ENCODE results near the gene MRPS21. TPM values are rescaled to one million over a fixed set of nuclear protein-coding genes. Genes with fewer than 3 reads are reported as not detected.

Gene MRPS21
- total RNA-seq, 2 donors from 2014 or later, result 17.9 to 23.4 TPM

DNA sequence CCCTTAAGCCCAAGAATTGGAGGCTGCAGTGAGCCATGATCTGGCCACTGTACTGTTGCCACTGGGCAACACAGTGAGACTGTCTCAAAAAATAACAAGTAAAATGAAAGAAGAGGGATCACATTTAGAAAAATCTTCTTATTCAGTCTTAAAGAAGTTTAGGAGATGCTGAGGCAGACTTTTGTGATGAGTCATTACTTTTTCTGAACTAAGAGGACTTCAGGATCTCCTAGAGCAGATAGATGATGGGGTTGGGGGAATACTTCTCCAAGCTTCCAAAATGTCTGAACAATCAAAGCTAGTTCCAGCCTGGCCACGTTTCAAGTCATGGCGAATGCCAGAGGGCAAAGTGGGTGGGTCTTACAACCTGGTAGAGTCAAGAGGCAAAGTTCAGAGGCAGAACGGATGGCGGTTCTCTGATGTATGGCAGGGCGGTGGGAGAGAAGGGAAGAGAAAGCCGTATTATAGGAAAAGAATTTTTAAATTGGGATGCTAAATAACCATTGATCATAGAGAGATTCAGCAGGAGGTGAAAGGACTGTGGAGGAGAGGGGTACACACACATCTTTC, 13.4 kb upstream of the MRPS21 start:
- TF ChIP-seq, protein P1, sequence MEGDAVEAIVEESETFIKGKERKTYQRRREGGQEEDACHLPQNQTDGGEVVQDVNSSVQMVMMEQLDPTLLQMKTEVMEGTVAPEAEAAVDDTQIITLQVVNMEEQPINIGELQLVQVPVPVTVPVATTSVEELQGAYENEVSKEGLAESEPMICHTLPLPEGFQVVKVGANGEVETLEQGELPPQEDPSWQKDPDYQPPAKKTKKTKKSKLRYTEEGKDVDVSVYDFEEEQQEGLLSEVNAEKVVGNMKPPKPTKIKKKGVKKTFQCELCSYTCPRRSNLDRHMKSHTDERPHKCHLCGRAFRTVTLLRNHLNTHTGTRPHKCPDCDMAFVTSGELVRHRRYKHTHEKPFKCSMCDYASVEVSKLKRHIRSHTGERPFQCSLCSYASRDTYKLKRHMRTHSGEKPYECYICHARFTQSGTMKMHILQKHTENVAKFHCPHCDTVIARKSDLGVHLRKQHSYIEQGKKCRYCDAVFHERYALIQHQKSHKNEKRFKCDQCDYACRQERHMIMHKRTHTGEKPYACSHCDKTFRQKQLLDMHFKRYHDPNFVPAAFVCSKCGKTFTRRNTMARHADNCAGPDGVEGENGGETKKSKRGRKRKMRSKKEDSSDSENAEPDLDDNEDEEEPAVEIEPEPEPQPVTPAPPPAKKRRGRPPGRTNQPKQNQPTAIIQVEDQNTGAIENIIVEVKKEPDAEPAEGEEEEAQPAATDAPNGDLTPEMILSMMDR (IDR thresholded peaks at IDR 0.05), result no peak
- TF ChIP-seq POLR2A (IDR thresholded peaks at IDR 0.05), result no peak
- intact Hi-C loops (cut with DNase I), result no loop called here
- WGBS, 2 donors, result 49 to 53% methylated on average over 6 of the region's 6 CpGs
- peaks cover 31% of the 10 kb centered on the region for H3K4me1 ChIP-seq
- DNase-seq (peak in 1 of 4 donors; percentile 23), ATAC-seq (no peak)
- no peak overlapping the region for H3K27ac ChIP-seq
- H3K27me3 ChIP-seq, result no peaks in the 10 kb centered on the region
- no peaks in the 10 kb centered on the region for H3K36me3 ChIP-seq (replicated peaks in 1 of 2; ENCODE audit: insufficient read depth in 1 of 2, low read depth in 2 of 2)
- H3K4me3 ChIP-seq, result no peak overlapping the region
- H3K9me3 ChIP-seq, result no peaks in the 10 kb centered on the region

DNA sequence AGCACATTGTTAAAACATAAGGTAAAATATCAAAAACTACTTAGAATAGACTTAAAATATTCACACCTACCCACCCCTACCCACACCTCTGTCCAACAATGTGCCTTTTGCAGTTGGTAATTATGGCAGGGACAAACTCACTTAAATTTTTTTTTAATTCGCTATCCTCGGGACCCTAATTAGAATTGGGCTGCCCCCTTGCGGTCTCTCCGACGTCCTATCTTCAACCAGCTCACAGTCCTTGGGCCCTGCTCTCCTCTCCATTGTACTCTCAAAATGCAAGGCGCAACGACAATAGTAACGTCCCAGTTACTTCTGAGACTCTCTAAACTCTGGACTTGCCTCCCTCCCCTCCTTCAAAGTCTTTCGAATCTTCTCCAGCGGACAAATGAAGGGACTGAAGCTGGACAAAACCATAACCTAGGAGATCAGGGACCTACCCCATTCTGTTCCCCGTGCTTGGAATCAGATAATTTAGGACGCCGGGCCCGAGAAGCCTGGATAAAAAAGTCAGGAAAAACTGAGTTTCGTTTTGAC, 12.4 kb upstream of the MRPS21 start:
- DNase-seq (peak; percentile 77 to 87 (median 80)), ATAC-seq (peak; percentile 54)
- Histone ChIP-seq H3K9me3 (no peaks in the 10 kb centered on the region), H3K27me3 (no peaks in the 10 kb centered on the region), H3K4me1 (peaks cover 31% of the 10 kb centered on the region), H3K27ac (peak overlapping the region; percentile 86 to 91 (median 88)), H3K4me3 (peak overlapping the region in 1 of 2 donors; percentile 8), H3K36me3 (replicated peaks in 1 of 2; ENCODE audit: insufficient read depth in 1 of 2, low read depth in 2 of 2) (no peaks in the 10 kb centered on the region)
- TF ChIP-seq, protein P1 (IDR thresholded peaks at IDR 0.05), result peak; percentile 55 to 86 (median 70)
- TF ChIP-seq POLR2A (IDR thresholded peaks at IDR 0.05), result no peak
- intact Hi-C loops (cut with DNase I), result no loop called here
- 0 to 2% methylated on average over 15 of the region's 15 CpGs for WGBS, 2 donors

DNA sequence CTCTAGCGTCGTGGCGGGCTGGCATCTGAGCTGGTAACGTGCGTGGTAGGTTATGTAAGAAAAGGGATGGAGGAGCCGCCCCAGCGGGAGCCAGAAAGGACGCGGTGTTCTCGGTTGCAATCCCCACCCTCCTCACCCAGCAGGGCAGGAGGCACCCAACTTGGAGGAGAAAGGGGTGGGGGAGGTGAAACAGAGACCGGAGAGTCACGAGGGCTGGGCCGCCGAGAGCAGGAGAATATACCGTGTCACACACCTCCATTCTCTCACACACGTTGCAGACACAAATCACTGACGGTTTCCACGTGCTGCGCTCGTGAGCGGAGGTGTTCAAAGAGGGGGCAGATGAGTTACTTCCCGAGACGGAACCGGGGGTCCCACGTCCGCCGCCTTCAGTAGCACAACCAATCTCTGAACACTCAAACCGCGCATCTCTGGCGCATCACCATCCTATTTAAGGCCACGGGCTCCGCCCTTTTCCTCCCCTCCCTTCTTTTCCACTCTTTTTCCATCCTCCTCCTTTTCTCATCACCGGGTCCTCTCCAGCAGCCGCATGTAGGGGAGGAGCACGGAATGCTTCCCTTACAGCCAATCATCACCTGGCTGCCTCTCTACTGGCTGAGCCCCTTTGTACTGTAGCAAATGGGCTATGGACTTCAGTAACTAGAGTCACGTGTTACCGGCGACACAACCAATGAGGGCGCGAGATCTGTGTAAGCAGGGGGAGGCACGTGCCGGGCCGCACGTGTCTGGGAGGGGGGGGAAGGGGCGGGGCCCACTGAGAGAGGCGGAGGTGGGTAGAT, 11.7 kb upstream of the MRPS21 start, which contains the start of gene CIART:
Gene CIART, plus strand, starts transcription at position 797 of the 800 bp plus-strand sequence. CDS start 714 bp downstream, outside the sequence.
- Histone ChIP-seq H3K27me3 (no peaks in the 10 kb centered on the region), H3K27ac (peak within 1 kb of the TSS; percentile 86 to 91 (median 88)), H3K4me3 (peak within 1 kb of the TSS; percentile 15 to 32), H3K4me1 (peaks cover 31% of the 10 kb centered on the region), H3K36me3 (replicated peaks in 1 of 2; ENCODE audit: insufficient read depth in 1 of 2, low read depth in 2 of 2) (no peaks in the 10 kb centered on the region), H3K9me3 (no peaks in the 10 kb centered on the region)
- TF ChIP-seq, protein P1 (IDR thresholded peaks at IDR 0.05), result peak in 1 of 7 experiments; percentile 7
- TF ChIP-seq POLR2A (IDR thresholded peaks at IDR 0.05), result peak; percentile 20 to 73 (median 62)
- intact Hi-C loops (cut with DNase I), result no loop called here
- DNase-seq (peak; percentile 90 to 98 (median 96)), ATAC-seq (peak; percentile 95)
- WGBS, 2 donors, result 0 to 1% methylated on average over 35 to 46 of the region's 46 CpGs

DNA sequence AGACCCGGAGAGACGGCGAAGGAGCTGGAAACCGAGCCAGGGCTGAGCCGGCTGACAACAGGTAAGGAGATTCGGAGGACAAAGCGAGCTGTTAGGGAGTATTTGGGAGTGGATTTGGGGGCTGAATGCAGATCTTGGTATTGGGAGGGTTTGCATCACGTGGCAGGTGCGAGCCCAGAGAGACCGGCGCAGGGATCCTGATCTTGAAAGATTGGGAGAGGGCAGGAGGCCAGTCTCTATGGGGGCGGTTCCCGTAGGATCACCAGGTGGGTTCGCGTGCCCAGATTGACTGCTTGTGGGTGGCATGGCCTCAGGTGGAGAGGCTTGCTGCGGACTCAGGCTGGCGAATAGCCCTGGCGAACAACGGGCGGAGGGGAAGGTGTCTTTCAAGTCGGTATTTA, 11.1 kb upstream of the MRPS21 start:
- Histone ChIP-seq H3K27me3 (no peaks in the 10 kb centered on the region), H3K9me3 (no peaks in the 10 kb centered on the region), H3K27ac (peak overlapping the region; percentile 86 to 91 (median 88)), H3K4me3 (peak overlapping the region; percentile 15 to 32), H3K4me1 (peaks cover 31% of the 10 kb centered on the region), H3K36me3 (replicated peaks in 1 of 2; ENCODE audit: insufficient read depth in 1 of 2, low read depth in 2 of 2) (no peaks in the 10 kb centered on the region)
- 1 to 4% methylated on average over 21 of the region's 21 CpGs for WGBS, 2 donors
- peak in 2 of 3 donors; percentile 48 to 49 for TF ChIP-seq POLR2A (IDR thresholded peaks at IDR 0.05)
- TF ChIP-seq, protein P1 (IDR thresholded peaks at IDR 0.05), result no peak
- peak; percentile 36 for ATAC-seq
- intact Hi-C loops (cut with DNase I), result no loop called here
- peak in 1 of 4 donors; percentile 56 for DNase-seq
